Stimulated activated memory B cell treated with anti-CD40 and anti-IgM and Interleukin-4, amounts not matched to agents 10 μg/mL and 1 μg/mL and 100 μg/mL, for 72 hours (primary cell): Measurements from ENCODE around the gene TMEM62.
"Not testable (repeated sequence)": the region's sequence is repeated elsewhere in the genome, so short reads cannot be mapped to it uniquely, and the experiment has no call there.

Experiments
- ATAC-seq: fragments of 150-1000 bp; cut with Tn5 transposase; 2 replicates; pipeline ENCODE4 v1.10.0; 2021
- H3K27ac Mint-ChIP-seq: one replicate; pipeline ENCODE4 v1.8.0; 2022; ENCODE audit warnings: mild to moderate bottlenecking, mixed read lengths
- H3K27me3 Mint-ChIP-seq: one replicate; pipeline ENCODE4 v1.8.0; 2022; ENCODE audit warnings: mixed read lengths
- H3K36me3 Mint-ChIP-seq: one replicate; pipeline ENCODE4 v1.8.0; 2022; ENCODE audit warnings: mixed read lengths
- H3K4me1 Mint-ChIP-seq: one replicate; pipeline ENCODE4 v1.8.0; 2022; ENCODE audit warnings: mixed read lengths
- H3K4me3 Mint-ChIP-seq: one replicate; pipeline ENCODE4 v1.8.0; 2022; ENCODE audit warnings: mild to moderate bottlenecking, moderate library complexity, mixed read lengths
- H3K9me3 Mint-ChIP-seq: one replicate; pipeline ENCODE4 v1.8.0; 2022; ENCODE audit warnings: mixed read lengths

TMEM62 gene

GRCh38 chr15:43219929-43220928, 86.8 kb downstream of the TMEM62 start:
- H3K36me3 Mint-ChIP-seq = no peaks in the 10 kb centered on the region

DNA sequence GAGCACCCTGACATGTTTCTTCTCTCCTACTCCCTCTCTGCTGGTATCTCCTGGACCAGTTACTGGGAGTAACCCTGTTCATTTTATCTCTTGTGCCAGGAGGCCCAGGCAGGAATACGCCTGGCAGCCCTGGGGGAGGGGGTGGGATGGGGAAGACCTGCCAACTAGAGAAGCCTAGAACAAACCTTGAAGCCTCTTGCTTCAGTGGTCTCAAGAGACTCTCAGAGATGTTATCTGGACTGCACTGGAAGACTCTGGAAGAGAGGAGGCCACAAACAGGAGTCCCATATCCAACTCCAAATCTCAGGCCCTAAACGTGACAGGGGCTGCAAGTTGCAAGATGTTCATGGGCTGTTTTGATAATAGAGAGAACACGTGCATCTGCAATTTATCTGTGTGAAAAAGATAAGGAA, 87.6 kb downstream of the TMEM62 start, which contains the start of gene EPB42:
EPB42 (minus strand) TSS at position 28 of the 413 bp plus-strand sequence. CDS start 193 bp downstream, outside the sequence.
- Mint-ChIP-seq H3K36me3 (no peaks in the 10 kb centered on the region), H3K4me1 (peaks cover 7% of the 10 kb centered on the region), H3K27ac (no peak within 1 kb of the TSS), H3K4me3 (no peak within 1 kb of the TSS), H3K9me3 (no peaks in the 10 kb centered on the region), H3K27me3 (peaks cover 17% of the 10 kb centered on the region)
- ATAC-seq = no peak

More at GRCh38 chr15:43219929-43220928, 86.8 kb downstream of the TMEM62 start:
- H3K4me1 Mint-ChIP-seq = peaks cover under 1% of the 10 kb centered on the region
- H3K27ac Mint-ChIP-seq = no peak overlapping the region
- ATAC-seq = no peak
- no peaks in the 10 kb centered on the region for H3K9me3 Mint-ChIP-seq
- H3K4me3 Mint-ChIP-seq = no peak overlapping the region
- peaks cover 17% of the 10 kb centered on the region for H3K27me3 Mint-ChIP-seq

- ATAC-seq = no peak
- Mint-ChIP-seq H3K4me1 (peaks cover 7% of the 10 kb centered on the region), H3K4me3 (no peak overlapping the region), H3K36me3 (no peaks in the 10 kb centered on the region), H3K9me3 (no peaks in the 10 kb centered on the region), H3K27me3 (peaks cover 17% of the 10 kb centered on the region), H3K27ac (no peak overlapping the region)
Observed at GRCh38 chr15:43221422-43221821, 88.0 kb downstream of the TMEM62 start.

GRCh38 chr15:43225201-43225949, 92.0 kb downstream of the TMEM62 start:
- Mint-ChIP-seq H3K4me1 (peaks cover 7% of the 10 kb centered on the region), H3K27me3 (peaks cover 10% of the 10 kb centered on the region), H3K9me3 (no peaks in the 10 kb centered on the region), H3K27ac (no peak overlapping the region), H3K4me3 (no peak overlapping the region), H3K36me3 (no peaks in the 10 kb centered on the region)
- ATAC-seq = peak; percentile 90

GRCh38 chr15:43225950-43226255, 92.5 kb downstream of the TMEM62 start:
- not testable (repeated sequence) for H3K27me3 Mint-ChIP-seq, H3K36me3 Mint-ChIP-seq, H3K9me3 Mint-ChIP-seq, H3K4me1 Mint-ChIP-seq, ATAC-seq, H3K27ac Mint-ChIP-seq, H3K4me3 Mint-ChIP-seq

- H3K4me1 Mint-ChIP-seq = peaks cover 7% of the 10 kb centered on the region
- no peaks in the 10 kb centered on the region for H3K27me3 Mint-ChIP-seq
Observed at GRCh38 chr15:43226436-43227305, 93.3 kb downstream of the TMEM62 start.

DNA sequence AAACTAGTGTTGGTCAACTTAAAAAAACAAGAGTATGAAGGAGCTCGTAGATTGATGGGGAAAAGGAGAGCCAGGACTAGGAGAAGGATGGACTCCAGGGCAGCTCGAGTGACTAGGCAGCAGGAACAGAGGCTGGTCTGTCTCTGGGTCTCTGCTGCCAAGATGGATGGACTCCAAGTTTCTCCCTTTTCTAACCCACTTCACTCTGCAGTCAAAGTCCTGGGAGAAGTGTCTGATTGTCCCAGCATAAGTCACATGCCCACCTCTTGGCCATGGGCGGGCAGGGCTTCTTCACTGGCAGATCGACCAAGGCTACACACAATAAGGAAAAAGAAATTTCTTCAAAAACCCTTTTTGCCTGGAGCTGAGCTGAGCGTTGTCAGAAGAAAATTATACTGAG, 96.6 kb downstream of the TMEM62 start:
- no peak overlapping the region for H3K27ac Mint-ChIP-seq
- peaks cover 10% of the 10 kb centered on the region for H3K4me1 Mint-ChIP-seq
- H3K4me3 Mint-ChIP-seq = no peak overlapping the region
- no peaks in the 10 kb centered on the region for H3K36me3 Mint-ChIP-seq
- H3K9me3 Mint-ChIP-seq = no peaks in the 10 kb centered on the region
- H3K27me3 Mint-ChIP-seq = no peaks in the 10 kb centered on the region
- ATAC-seq = no peak

More at GRCh38 chr15:43226436-43227305, 93.3 kb downstream of the TMEM62 start:
- Mint-ChIP-seq H3K9me3 (no peaks in the 10 kb centered on the region), H3K4me3 (no peak overlapping the region), H3K27ac (no peak overlapping the region), H3K36me3 (no peaks in the 10 kb centered on the region)
- ATAC-seq = no peak

DNA sequence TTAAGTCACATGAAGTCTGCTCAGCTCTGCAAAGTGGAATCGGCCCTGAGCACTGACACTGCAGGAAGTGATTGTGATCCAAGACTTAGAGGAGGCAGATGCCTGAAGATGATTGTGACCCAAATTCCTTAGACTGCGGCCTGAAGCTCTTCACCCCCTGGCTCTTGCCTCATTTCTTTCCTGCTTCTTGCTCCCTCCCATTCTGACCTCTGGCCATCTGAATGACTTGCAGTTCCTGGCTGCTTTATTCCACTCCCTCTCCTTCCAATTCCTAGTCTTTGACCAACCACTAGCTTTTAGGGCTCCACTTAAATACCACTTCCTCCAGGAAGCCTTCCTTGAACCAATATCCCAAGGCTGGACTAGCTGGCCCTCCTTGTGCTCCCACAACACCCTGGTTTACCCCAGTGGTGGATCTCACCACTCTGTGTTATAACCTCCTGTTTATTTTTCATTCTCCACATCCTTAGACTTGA, 97.3 kb downstream of the TMEM62 start:
- H3K27me3 Mint-ChIP-seq = no peaks in the 10 kb centered on the region
- H3K4me3 Mint-ChIP-seq = no peak overlapping the region
- no peaks in the 10 kb centered on the region for H3K9me3 Mint-ChIP-seq
- peaks cover 8% of the 10 kb centered on the region for H3K4me1 Mint-ChIP-seq
- no peak for ATAC-seq
- H3K36me3 Mint-ChIP-seq = no peaks in the 10 kb centered on the region
- H3K27ac Mint-ChIP-seq = no peak overlapping the region

DNA sequence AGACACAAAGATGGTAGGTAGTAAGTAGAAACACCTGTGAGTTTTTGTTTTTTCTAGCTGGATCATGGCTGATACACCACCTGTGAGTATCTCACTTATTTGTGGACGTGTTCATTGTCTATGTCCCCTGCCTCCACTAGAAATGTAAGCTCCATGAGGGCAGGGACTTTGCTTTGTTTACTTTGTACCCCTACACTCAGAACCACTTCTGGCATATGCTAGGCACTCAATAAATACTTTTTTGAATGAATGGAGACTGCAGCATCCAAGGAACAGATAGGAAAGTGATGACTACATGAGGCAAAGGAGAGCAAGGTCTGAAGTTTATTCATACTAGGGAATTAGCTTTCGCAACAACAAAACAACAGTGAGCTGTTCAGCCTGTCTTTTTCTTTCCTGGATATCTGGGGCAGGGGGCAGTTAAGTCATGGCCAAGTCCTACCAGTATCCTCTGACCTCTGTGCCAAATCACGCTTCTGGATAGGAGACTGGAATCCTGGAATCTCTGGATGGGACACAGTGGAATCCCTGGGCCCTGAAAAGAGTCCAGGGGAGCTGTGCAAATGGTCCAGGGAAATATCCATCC, 99.0 kb downstream of the TMEM62 start:
- Mint-ChIP-seq H3K36me3 (no peaks in the 10 kb centered on the region), H3K4me1 (peaks cover 16% of the 10 kb centered on the region), H3K27me3 (no peaks in the 10 kb centered on the region), H3K27ac (no peak overlapping the region), H3K9me3 (no peaks in the 10 kb centered on the region), H3K4me3 (no peak overlapping the region)
- ATAC-seq = no peak
